Measurements from ENCODE around the gene TMED3. TPM values are rescaled to one million over a fixed set of nuclear protein-coding genes. Genes with fewer than 3 reads are reported as not detected.

The TMED3 gene
- polyA plus RNA-seq, 2 of the 4 experiments (the other 2 are of a cell fraction) = 149 to 202 TPM

GRCh38 chr15:79283252-79284048 is 27.5 kb upstream of the TMED3 start:
- POLR2A ChIA-PET = no interaction called here
- Histone ChIP-seq H3K4me1 (no peaks in the 10 kb centered on the region), H3K9me3 (no peaks in the 10 kb centered on the region), H3K27ac (no peak overlapping the region), H3K4me3 (no peak overlapping the region), H3K4me2 (peak overlapping the region; percentile 50; the same call in 2 of the 3 replicates)
- 28% methylated on average over 35 of the region's 46 CpGs for WGBS (ENCODE audit: missing lambda C conversion rate)
- FAIRE-seq = no peak
- peak; percentile 24 to 42 for DNase-seq (ENCODE audit: low read depth in 1 of 2, low spot score in 1 of 2)
- CTCF ChIA-PET = interaction anchor here (1.1 kb wide), 1 partner anchor 192 kb away, joined by 3 read pairs; no protein-coding TSS in a partner anchor
- TF ChIP-seq HOXB13 (CRISPR knock-in tag; IDR thresholded peaks at IDR 0.05; ENCODE audit: low read depth) (no peak), MAFK (IDR thresholded peaks at IDR 0.05; ENCODE audit: partially characterized antibody) (no peak), NPAS2 (CRISPR knock-in tag; IDR thresholded peaks at IDR 0.05; ENCODE audit: borderline replicate concordance) (no peak), ZC3H11A (IDR thresholded peaks at IDR 0.05) (no peak), HOXB5 (CRISPR knock-in tag; IDR thresholded peaks at IDR 0.05) (peak; percentile 45; the same call in 1 of the 2 replicates), CBX2 (IDR thresholded peaks at IDR 0.05; ENCODE audit: borderline replicate concordance, low read depth) (no peak), POLR2A (IDR thresholded peaks at IDR 0.05; ENCODE audit: low read length) (no peak), CEBPB (IDR thresholded peaks at IDR 0.05) (no peak), BCL3 (IDR thresholded peaks at IDR 0.05) (no peak), TFCP2L1 (CRISPR knock-in tag; IDR thresholded peaks at IDR 0.05) (no peak), JUNB (IDR thresholded peaks at IDR 0.05) (no peak), EHMT2 (IDR thresholded peaks at IDR 0.05; ENCODE audit: low read depth) (peak; percentile 64; the same call in 1 of the 2 replicates), RNF2 (IDR thresholded peaks at IDR 0.05; ENCODE audit: borderline replicate concordance, low read depth) (no peak), ATOH8 (CRISPR knock-in tag; IDR thresholded peaks at IDR 0.05; ENCODE audit: low read depth) (0 out of 2 replicates have a peak, but pooled peaks have one; percentile 42), GATA3 (IDR thresholded peaks at IDR 0.05; ENCODE audit: borderline replicate concordance) (no peak), RFX5 (IDR thresholded peaks at IDR 0.05) (no peak), PHF8 (IDR thresholded peaks at IDR 0.05; ENCODE audit: borderline replicate concordance, low read depth) (no peak), KDM1A (IDR thresholded peaks at IDR 0.05; ENCODE audit: low read depth) (no peak), TP53 (CRISPR knock-in tag; IDR thresholded peaks at IDR 0.05) (no peak), CHD2 (IDR thresholded peaks at IDR 0.05; ENCODE audit: low read length, partially characterized antibody) (no peak), REST (IDR thresholded peaks at IDR 0.05) (peak; percentile 97), CHD4 (IDR thresholded peaks at IDR 0.05; ENCODE audit: borderline replicate concordance) (no peak), HES2 (IDR thresholded peaks at IDR 0.05) (no peak), USF2 (IDR thresholded peaks at IDR 0.05) (no peak), HDAC2 (IDR thresholded peaks at IDR 0.05) (no peak)
- peak; percentile 89 to 94 for ATAC-seq

Measured in A549 (cell line).